Fibroblast of the conjunctiva (primary cell): Measurements from ENCODE around the gene ATAD3B.
"Not testable (repeated sequence)": the region's sequence is repeated elsewhere in the genome, so short reads cannot be mapped to it uniquely, and the experiment has no call there.

Experiments used
- DNase-seq: peaks from one replicate; pipeline ENCODE4 v3.0.0-alpha.2; 2010; ENCODE audit warnings: low read depth

ATAD3B gene

GRCh38 chr1:1514376-1514775, 42.8 kb downstream of the ATAD3B start:
- DNase-seq = not testable (repeated sequence)

- DNase-seq = not testable (repeated sequence)
Observed at GRCh38 chr1:1516923-1517322, 45.4 kb downstream of the ATAD3B start.

GRCh38 chr1:1517973-1518620, 46.5 kb downstream of the ATAD3B start:
- DNase-seq = no peak

- not testable (repeated sequence) for DNase-seq
Observed at GRCh38 chr1:1518621-1519007, 47.0 kb downstream of the ATAD3B start.

- not testable (repeated sequence) for DNase-seq
Observed at GRCh38 chr1:1519805-1520505, 48.4 kb downstream of the ATAD3B start.

- DNase-seq = no peak
Observed at GRCh38 chr1:1521331-1521730, 49.8 kb downstream of the ATAD3B start.

GRCh38 chr1:1522536-1522935, 51.0 kb downstream of the ATAD3B start:
- DNase-seq = not testable (repeated sequence)

- DNase-seq = not testable (repeated sequence)
Observed at GRCh38 chr1:1523226-1523625, 51.7 kb downstream of the ATAD3B start.

- DNase-seq = not testable (repeated sequence)
Observed at GRCh38 chr1:1523651-1524050, 52.1 kb downstream of the ATAD3B start.

- DNase-seq = not testable (repeated sequence)
Observed at GRCh38 chr1:1524750-1525383, 53.3 kb downstream of the ATAD3B start.

GRCh38 chr1:1526476-1526875, 54.9 kb downstream of the ATAD3B start:
- not testable (repeated sequence) for DNase-seq

GRCh38 chr1:1527092-1527816, 55.7 kb downstream of the ATAD3B start:
- DNase-seq = no peak

GRCh38 chr1:1528301-1529267, 57.0 kb downstream of the ATAD3B start:
- no peak for DNase-seq

GRCh38 chr1:1529321-1529720, 57.8 kb downstream of the ATAD3B start:
- no peak for DNase-seq

GRCh38 chr1:1529936-1530335, 58.4 kb downstream of the ATAD3B start:
- DNase-seq = no peak

- DNase-seq = no peak
Observed at GRCh38 chr1:1531947-1532346, 60.4 kb downstream of the ATAD3B start.

GRCh38 chr1:1533176-1533893, 61.8 kb downstream of the ATAD3B start:
- not testable (repeated sequence) for DNase-seq

- DNase-seq = not testable (repeated sequence)
Observed at GRCh38 chr1:1533894-1534291, 62.3 kb downstream of the ATAD3B start.

GRCh38 chr1:1534401-1535154, 63.0 kb downstream of the ATAD3B start:
- DNase-seq = no peak
